ENCODE measurements around the gene NCAN.

- no peak for TF ChIP-seq CTCF (IDR thresholded peaks at IDR 0.05; ENCODE audit: insufficient read depth, low read depth, low read length)
- no peak for TF ChIP-seq EZH2 (IDR thresholded peaks at IDR 0.05; ENCODE audit: insufficient read depth, low read length)
These were observed 7.6 kb upstream of the NCAN start for GRCh38 chr19:19204181-19204580.

All from astrocyte (in vitro differentiated cells and primary cell).